TTC549 (cell line): ENCODE measurements around the gene SLC22A23.

Source experiments
- FAIRE-seq: peaks from 2 replicates; lab custom pipeline; 2012; peaks lifted over from hg19 to GRCh38; lab: Jason Lieb, UNC

Gene SLC22A23

DNA sequence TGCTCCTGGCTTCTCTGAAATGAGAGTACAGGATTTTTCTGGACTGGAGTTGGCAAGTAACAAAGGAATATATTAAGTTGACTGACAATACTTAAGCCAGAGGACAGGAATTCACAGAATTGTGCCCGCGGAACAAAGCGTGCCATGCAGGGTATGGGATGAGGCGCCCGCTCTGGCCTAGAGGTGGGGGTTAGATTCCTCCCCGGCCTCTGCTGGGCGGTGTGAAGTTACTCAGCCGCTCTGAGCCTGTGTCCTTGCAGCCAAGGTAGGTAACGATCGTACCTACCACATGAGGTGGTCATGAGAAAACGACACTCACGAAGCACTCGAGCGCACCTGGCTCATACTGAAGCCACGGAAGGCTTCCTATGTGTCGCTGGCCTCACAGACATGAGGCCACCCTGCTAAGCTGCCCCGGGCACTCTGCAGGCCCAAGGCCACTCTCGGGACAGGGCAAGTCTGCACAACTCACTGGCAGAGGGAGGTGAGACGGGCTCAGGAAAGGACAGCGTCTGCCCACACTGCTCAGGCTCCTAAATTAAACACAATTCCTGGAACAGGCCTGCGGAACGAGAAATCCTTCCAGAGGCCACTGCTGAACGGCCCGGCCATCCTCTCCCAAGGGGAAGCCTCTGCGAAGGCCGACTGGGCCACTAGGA lies 127.3 kb downstream of the SLC22A23 start:
- no peak for FAIRE-seq

DNA sequence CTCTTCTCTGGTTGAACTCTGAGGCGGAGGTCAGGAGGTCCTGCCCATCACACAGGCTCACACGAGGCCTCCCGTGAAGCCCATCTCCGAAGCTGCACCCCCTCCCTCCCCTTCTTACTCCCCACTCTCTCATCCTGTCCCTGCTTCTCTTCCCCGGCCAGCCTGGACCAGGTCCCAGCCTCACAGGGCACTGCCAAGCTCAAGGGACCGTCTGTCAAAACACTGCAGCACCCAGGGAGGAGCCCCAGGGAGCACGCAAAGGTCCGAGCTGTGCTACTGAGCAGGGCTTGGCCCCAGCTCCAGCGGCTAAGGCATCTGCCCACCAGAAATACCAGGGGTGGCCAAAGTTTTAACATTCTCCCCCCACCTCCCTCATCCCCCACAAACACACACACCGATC lies 128.1 kb downstream of the SLC22A23 start:
- FAIRE-seq, result no peak

DNA sequence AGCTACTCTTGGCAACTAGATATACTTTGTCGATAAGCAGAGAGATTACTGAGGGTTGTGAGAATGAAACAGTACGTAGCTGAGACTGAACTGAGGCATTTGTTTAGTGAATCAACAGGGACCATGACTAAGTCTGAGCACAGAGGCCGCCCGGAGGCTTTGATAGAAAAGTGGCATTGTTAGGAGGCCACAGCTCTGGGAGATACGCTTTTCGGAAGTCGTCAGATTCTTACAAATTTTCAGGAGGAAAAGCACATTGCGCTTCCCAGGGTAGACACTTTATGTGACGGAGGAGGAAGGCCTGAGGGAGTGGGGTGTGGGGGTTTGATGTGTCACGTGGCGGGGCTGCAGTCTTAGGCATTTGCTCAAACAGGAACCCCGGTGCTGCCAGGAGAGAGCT lies 128.7 kb downstream of the SLC22A23 start:
- FAIRE-seq, result no peak

DNA sequence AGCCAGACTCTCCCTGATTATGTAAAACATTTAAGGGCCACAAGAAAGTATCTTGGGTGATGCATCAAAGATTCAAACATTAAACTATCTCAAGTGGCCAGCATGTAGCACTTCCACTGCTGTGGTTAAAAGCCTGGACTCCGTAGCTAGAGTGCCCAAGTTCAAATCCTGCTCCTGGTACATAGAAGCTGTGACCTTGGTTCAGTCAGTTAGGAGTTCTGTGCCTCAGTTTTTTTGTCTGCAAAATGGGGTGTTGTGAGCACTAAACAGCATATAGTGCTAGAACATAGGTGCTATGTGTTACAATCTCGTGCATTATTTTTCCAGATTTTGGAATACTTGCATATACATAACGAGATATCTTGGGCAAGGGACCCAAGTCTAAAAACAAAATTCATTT lies 129.4 kb downstream of the SLC22A23 start:
- no peak for FAIRE-seq

DNA sequence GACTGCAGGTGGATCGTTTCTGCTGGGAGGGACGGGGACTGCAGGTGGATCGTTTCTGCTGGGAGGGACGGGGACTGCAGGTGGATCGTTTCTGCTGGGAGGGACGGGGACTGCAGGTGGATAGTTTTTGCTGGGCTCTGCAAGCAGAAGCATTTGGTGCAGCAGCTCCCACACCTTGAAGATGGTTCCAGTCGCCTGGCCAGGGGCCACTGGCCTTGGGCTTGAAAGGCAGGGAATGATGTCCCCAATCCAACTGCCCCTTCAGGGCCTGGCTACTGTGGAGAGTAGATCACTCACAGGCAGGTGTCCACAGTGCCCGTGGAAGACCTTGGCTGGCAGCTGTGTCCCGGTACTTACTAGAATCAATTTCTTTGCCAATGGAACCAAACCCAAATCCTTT lies 129.9 kb downstream of the SLC22A23 start:
- no peak for FAIRE-seq

DNA sequence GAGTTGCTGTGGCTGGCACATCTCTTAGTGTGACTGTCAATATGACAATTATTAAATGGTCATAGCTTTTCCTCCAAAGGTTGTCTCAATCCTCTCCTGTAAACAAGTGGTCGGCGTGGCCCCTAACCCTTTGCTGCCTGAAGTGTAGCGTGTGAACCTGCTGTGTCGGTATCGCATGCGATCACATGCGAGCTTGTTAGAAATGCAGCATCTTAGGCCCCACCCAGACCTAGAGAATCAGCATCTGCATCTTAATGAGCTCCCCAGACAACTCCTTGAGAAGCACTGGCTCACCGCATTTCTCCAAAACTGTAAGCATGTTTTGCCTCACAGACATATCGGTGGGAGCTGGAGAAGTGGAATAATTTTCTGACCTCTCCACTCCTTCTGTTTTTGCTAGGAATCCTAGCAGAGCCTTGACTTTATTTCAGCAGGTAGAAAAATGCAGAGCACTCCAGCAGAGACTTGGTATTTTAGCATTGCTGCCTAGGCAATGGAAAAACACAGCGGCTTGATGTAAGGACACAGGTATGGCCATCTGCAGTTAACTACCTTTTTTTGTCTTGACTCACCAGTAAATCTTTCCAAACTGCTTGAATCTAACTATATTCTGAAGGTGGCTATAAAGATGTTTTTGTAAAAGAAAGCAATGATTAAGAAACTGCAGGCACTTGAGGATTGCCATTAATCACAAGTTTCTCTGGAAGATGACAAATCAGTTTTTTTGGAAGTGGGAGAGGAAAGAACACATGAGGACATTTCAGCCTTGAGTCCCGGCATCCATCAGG lies 130.5 kb downstream of the SLC22A23 start:
- no peak for FAIRE-seq

DNA sequence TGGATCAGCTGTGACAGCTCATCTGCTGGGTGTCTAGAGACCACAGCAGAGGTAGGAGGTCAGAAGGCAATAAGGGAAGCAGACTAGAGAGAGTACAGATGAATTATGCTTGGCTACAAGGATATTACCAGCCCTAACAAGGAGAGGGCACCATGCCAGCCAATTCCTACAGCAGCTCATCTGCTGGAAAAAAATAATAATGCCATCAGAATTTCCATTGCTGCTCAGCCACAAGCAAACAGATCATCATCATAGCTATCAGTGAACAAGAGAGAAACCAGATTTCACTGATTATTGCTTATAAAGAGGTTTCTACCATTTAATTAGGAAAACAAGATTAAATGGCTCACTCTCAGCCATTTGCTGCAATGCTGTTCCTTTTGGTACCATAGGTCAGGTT lies 131.6 kb downstream of the SLC22A23 start:
- no peak for FAIRE-seq

DNA sequence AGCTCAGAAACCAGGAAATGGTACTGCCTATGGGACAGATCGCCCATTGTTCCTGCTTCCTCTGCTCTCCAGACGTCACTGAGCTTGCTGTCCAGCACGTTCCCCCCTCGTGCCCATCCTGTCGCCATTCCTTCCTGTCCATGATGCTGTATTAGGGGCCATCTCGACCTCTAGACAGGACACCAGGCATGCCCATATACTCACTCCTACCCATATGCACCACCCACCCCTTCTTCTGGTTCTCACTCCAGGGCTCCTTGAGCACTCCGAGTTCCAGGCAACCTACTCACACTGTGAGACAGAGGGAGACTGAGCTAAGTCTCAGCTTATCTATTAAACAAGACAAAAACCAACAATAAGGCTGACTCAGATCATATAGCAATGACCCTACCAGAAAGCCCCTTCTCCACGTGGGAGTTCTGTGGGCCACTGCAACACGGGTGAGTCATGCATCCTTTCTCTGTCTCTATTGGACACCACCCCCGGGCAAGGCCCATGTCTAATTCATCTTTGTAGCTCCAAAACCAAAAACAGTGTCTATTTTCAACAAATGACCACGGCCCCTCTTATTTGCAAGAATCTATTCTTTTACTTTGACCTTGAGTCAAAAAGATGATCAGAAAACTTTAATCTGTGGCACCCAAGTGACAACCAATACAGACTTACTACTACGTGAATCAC lies 132.4 kb downstream of the SLC22A23 start:
- no peak for FAIRE-seq

DNA sequence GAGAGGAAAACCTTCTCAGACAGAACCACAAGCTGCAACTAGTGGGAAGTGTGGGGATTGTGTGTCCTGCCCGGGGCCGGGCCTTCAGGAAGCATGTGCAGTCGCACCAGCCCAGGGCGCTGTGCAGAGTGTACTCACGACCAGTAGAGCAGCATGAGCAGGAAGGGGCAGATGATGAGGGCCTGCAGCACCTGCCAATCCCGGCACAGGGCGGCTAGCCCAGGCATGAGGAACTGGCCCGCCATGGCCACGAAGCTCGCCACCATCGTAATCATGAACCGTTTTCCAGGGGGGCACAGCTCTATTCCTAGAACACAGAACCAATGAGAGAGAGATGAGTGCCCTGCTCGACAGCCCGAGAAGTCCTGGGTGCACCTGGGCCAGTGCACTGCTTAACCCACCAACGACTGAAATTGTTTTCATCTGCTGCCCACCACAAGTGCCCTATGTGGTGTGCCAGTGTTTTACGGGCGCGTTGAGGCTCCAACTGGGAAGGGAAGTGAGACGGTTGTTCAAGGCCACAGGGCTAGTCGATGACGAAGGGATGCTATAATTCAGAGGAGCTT lies 133.1 kb downstream of the SLC22A23 start:
- FAIRE-seq, result no peak

DNA sequence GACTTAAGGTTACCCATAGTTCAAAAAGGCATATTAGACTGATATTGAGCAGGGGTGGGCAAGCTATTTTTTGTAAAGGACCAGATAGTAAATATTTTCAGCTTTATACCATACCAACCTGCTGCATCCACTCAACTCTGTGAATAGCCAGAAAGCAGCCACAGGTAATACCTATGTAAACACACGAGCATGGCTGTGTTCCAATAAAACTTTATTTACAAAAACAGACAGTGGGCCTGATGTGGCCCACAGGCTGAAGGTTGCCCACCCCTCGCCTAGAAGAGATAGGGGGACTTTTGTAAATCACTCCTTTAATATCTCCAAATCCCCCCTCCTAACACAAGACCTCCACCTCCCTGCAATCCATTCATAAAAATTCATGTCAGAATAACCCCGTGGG lies 133.7 kb downstream of the SLC22A23 start:
- no peak for FAIRE-seq

DNA sequence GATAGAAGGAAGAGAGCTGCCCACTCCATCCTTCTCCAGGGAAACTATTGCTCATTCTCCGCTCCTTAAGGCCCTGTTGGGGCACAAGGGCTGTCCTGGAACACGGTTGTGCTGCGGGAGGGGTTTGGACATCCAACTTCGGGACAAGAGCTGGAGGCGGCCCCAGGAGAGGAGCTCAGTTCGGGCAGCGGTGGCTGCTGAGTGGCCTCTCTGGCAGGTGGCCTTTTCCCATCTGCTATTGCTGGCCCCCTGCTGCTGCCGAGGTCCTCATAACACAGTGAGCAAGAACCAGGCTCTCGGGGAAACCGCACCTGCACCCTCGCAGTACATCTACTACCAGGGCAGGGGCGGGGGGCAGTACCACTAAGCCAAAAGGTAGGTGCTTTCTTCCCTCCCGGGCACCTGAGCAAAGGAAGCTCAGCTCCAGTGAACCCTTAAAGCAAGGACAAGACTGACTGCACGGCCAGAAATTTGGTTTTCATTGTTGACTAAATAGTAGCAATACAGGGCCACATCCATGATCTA lies 134.4 kb downstream of the SLC22A23 start:
- FAIRE-seq, result no peak

DNA sequence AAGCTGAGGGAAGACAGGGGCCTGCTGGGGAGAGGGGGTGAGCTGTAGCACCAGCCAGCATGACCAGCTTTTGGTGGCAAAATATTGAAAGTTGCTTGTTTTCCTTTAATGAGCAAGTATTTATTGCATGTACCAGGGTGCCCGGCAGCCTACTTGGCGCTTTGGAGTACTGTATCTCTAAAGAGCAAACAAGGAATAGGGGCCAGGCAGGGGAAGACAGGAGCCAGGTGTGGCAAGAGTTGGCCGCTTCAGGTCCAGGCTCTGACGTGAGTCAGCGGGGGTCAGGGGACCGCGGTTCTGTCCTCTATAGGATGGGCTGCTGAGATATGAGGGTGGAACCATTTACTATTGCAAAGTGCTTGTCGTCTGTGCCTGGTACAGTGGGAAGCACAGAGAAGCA lies 135.0 kb downstream of the SLC22A23 start:
- no peak for FAIRE-seq

DNA sequence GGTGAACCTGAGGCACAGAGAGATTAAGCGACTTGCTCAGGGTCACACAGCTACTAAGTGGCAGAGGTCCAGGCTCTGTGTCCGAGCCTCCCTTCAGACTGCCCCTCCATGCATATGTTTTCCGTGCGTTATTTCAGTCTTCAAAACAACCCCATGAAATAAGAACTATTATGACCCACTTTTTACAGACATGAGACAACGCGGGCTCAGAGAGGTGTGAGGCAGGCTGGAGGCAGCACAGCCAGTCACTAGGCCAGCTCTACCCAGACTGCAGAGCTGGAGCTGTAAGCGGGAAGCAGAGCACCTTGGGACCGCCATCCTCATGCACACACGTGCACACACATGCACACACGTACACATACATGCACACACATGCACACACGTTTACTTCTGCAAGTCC lies 135.8 kb downstream of the SLC22A23 start:
- FAIRE-seq, result no peak

DNA sequence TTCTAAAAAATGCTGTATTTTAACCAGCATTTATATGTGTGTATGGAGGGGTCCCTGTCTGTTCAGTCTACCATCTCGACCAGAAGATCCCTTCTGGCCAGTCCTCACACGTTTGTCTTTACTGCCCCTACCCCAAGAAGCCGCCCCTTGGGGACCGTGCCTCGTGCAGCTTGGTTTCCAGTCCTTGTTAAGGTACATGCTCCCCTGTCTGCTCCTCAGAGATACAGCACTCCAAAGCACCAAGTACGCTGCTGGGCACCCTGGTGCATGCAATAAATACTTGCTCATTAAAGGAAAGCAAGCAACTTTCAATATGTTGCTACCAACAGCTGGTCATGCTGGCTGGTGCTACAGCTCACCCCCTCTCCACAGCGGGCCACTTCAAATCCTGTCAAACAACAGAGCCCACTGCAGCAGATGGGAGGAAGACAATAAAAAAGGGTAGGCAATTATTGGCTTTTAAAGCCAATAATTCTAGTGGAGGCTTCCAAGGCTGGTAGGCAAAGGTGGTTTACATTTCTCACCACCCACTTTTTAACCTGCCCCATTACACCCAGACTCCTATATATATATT lies 136.5 kb downstream of the SLC22A23 start:
- no peak for FAIRE-seq

DNA sequence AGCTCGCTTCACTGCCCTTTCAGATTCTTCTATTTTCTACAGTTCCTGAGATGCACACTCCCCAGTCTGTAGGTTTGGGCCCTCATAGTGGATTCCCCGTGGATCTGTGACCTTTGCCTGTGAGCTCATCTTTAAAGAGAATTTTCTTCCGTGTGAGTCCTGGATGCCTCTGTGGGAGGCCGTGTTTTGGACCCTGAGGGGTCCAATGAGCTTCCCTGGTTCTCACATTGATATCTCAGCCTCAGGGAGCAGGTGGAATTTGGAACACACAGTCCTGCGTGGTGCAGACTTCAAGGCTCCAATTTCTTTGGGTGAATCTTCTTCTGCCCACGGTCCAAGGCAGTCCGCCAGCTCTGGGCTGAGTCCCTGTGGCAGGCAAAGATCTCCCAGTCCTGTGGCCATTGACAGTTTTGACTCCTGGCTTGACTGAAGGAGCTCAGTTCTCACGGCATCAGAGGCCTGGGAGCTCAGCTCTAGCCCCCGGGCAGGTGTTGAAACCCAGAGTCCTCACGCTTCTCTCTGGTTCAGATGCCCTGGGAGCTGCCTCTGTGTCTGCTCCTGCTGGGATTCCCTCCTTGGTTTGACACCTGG lies 137.1 kb downstream of the SLC22A23 start:
- no peak for FAIRE-seq

DNA sequence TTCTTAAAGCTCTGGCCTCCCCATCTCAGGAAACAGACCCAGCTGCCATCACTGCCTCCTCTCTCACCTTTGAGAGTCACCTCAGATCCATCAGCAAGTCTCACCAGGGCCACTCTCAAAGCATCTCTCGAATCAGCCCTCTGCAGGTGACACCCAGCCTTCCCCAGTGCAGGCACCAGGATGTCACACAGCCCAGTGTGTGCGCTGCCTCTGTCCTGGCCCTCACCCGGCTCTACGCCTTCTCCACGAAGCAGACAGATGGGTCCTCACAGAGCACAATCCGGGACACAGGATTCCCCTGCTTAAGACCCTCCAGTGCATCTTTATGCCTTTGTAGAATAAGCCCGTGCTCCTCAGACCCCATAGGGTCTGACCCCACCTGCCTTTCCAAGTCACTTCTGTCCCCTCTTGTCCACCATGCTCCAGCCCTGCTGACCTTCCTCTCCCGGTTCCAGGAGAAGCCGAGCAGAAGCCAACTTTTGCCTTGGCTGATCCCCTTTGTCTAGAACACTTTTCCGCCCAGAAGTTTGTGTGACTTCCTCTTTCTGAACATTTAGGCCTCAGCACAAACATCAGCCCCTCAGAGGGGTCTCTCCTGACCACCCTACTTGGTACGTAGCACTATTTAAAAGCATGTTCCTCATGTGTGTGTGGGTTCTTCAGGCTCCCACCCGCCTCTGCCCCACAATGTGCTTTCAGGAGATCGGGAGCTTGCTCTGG lies 137.9 kb downstream of the SLC22A23 start:
- no peak for FAIRE-seq

DNA sequence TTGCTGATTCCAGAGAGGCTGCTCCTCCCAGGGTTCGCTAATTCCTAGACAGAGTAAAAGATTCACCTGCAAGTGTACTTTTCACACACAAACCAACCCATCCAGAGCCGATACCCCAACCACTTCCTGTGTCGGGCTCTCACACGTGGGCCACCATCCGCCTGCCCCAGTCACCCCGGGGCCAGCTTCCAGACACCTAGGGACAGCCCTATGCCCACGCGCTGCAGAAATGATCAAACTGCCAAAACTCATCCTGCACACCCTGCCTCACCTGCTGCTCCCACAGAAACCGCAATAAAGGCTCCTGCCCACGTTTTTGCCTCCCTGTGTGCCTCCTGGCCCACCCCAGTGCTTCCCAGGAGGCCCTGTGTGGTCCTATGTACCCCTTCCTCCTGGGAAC lies 138.6 kb downstream of the SLC22A23 start:
- no peak for FAIRE-seq

DNA sequence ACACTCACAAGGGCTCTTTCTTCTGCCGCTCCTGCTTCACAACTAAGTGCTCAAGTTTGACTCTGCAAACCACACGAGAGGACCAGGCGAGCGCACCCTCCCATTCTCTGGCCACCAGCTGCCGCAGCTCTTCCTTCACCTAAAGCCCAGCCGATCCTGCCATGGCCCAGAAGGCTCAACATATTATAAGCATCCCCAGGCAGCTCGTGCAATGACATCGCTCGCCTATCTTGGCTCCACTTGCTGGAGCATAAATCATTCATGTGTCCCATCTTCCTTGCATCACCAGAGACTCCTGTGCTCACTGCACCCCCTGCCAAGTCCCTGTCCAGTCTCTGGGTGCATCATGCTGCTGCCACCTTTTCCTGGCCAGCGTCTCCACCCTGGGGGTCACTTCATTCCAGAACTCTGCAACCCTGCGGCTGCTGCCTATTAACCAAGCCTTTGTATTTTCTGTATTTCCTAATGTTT lies 139.1 kb downstream of the SLC22A23 start:
- no peak for FAIRE-seq

DNA sequence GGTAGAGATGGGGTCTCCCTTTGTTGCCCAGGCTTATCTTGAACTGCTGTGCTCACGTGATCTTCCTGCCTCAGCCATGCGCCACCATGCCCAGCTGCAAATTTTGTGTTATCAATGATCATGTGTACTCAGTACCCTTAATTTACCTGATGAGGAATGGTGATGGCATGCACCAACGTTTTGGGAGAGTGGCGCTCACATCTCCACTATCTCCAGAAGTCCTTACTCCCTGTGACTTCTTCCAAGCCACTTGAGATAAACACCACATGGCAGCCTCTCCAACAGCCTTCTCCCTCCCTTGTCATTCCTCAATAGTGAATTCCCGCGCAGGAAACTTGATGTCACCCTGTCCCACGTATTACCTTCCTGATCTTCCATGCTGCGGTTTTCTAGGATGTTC lies 140.0 kb downstream of the SLC22A23 start:
- no peak for FAIRE-seq

DNA sequence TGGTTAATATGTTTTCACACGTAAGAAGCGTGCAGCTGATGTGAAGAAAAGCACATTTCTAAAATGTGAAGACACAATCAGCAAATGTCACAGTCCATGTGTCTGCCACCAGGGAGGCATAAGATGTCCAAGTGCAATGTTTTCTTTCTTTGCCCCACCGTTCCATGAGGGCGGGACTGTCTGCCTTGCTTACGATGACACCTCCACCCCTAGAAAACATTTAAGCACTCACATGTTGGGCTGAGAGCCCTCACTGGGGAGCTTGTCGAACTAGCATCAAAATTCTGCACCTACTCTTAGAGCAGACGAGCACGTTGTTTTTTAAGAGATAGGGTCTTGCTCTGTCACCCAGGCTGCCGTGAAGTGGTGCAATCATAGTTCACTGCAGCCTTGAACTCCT lies 140.5 kb downstream of the SLC22A23 start:
- no peak for FAIRE-seq

DNA sequence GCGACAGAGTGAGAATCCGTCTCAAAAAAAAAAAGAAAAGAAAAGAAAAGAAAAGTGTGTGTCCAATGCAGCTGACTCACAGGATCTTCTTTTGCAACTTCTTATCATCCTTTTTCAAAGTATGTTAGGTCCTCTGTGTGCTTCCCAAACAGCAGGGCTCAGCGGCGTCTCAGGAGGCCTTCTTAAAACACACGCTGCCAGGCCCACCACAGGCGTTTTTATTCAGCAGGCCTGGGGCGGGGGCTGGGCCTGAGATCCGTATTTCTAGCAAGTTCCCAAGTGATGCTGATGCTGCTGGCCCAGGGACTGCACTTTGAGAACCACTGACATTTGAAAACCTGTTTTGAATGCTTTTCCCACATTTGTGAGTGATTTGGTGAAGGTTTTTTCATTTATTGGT lies 141.0 kb downstream of the SLC22A23 start:
- FAIRE-seq, result no peak
